ENCODE measurements around the gene STPG2. TPM values are rescaled to one million over a fixed set of nuclear protein-coding genes. Genes with fewer than 3 reads are reported as not detected.
"Not testable (repeated sequence)": the region's sequence is repeated elsewhere in the genome, so short reads cannot be mapped to it uniquely, and the experiment has no call there.

STPG2 gene
- total RNA-seq, 2 donors from 2014 or later: 0.37 to 0.71 TPM

DNA sequence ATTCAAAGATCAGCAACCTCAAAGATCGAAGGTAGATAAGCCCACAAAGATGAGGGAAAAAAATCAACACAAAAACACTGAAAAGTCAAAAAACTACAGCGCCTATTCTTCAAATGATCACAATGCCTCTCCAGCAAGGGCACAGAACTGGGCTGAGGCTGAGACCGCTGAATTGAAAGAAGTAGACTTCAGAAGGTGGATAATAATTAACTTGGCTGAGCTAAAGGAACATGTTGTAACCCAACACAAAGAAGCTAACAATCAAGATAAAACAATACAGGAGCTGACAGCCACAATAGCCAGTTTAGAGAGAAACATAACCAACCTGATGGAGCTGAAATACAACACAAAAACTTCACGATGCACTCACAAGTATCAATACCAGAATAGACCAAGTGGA is 231.1 kb downstream of the STPG2 start:
- Histone ChIP-seq H3K27ac (no peak overlapping the region), H3K9me3 (no peaks in the 10 kb centered on the region), H3K4me1 (no peaks in the 10 kb centered on the region), H3K27me3 (no peaks in the 10 kb centered on the region), H3K4me3 (no peak overlapping the region), H3K36me3 (no peaks in the 10 kb centered on the region)
- TF ChIP-seq, protein P1, sequence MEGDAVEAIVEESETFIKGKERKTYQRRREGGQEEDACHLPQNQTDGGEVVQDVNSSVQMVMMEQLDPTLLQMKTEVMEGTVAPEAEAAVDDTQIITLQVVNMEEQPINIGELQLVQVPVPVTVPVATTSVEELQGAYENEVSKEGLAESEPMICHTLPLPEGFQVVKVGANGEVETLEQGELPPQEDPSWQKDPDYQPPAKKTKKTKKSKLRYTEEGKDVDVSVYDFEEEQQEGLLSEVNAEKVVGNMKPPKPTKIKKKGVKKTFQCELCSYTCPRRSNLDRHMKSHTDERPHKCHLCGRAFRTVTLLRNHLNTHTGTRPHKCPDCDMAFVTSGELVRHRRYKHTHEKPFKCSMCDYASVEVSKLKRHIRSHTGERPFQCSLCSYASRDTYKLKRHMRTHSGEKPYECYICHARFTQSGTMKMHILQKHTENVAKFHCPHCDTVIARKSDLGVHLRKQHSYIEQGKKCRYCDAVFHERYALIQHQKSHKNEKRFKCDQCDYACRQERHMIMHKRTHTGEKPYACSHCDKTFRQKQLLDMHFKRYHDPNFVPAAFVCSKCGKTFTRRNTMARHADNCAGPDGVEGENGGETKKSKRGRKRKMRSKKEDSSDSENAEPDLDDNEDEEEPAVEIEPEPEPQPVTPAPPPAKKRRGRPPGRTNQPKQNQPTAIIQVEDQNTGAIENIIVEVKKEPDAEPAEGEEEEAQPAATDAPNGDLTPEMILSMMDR (IDR thresholded peaks at IDR 0.05): no peak
- DNase-seq (ENCODE audit: low spot score): no peak

DNA sequence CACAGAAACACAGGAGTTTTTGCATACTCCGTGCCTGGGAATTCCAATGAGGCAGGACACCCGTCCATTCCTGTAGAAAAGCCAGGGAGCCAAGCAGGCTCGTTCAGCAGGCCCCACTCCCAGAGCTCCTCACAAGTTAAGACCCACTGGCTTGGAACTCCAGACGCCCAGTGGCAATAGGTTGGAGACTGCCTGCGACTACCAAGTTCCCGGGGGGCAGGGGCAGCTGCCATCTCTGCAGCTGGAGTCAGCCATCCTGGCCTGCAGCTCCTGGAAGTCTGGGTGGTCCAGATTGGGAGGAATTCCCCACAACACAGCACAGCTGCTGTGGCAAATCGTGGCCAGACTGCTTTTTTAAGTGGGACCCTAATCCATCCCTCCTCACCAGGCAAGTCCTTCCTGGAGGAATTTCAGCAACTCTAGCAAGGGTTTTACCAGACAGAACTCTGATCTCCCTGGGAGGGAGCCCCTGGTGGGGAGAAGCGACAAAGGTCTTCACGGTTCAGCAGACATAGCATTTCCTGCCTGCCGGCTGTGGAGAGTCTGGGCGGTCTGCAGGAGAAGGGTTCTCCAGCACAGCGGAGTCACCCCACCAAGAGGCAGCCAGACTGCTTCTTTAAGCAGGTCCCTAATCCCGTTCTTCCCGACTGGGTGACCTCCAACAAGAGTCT is 231.9 kb downstream of the STPG2 start:
- TF ChIP-seq, protein P1 (IDR thresholded peaks at IDR 0.05): no peak
- Histone ChIP-seq H3K36me3 (no peaks in the 10 kb centered on the region), H3K27ac (no peak overlapping the region), H3K4me1 (no peaks in the 10 kb centered on the region), H3K9me3 (no peaks in the 10 kb centered on the region), H3K27me3 (no peaks in the 10 kb centered on the region), H3K4me3 (no peak overlapping the region)
- no peak for DNase-seq (ENCODE audit: low spot score)

DNA sequence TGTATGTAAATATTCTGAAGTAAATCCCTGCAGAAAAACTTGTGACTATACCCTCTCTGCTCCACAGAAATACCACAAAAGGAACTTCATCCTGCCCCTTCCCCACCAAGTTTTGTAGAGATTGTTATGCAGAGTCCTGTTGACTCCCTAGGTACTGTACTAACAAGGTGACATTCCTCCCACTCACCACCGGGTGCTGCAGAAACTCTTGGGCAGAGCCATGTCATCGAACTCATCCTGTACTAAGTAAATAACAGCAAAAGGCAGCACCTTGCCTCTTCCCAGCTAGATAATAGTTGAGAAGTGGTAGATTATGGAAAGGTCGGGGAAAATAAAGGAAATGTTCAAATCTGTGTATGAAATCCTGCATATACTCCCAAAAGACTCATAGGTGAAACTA is 233.3 kb downstream of the STPG2 start:
- Histone ChIP-seq H3K36me3 (no peaks in the 10 kb centered on the region), H3K27ac (no peak overlapping the region), H3K9me3 (no peaks in the 10 kb centered on the region), H3K4me1 (no peaks in the 10 kb centered on the region), H3K4me3 (no peak overlapping the region), H3K27me3 (no peaks in the 10 kb centered on the region)
- no peak for DNase-seq (ENCODE audit: low spot score)
- TF ChIP-seq, protein P1 (IDR thresholded peaks at IDR 0.05): no peak

DNA sequence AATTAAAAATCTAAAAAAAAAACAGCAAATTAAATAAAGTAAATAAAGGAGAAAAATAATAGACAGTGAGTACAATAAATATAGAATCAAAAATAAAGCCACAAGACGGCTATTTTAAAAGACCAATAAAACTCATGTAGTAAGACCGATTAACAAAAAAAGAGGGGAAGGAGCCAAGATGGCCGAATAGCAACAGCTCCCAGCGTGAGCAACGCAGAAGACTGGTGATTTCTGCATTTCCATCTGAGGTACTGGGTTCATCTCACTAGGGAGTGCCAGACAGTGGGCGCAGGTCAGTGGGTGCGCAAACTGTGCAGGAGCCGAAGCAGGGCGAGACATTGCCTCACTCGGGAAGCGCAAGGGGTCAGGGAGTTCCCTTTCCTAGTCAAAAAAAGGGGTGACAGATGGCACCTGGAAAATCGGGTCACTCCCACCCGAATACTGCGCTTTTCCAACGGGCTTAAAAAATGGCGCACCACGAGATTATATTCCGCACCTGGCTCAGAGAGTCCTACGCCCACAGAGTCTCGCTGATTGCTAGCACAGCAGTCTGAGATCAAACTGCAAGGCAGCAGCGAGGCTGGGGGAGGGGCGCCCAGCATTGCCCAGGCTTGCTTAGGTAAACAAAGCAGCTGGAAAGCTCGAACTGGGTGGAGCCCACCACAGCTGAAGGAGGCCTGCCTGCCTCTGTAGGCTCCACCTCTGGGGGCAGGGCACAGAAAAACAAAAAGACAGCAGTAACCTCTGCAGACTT is 239.7 kb downstream of the STPG2 start:
- not testable (repeated sequence) for DNase-seq (ENCODE audit: low spot score); H3K4me3 ChIP-seq; H3K27ac ChIP-seq; H3K36me3 ChIP-seq; H3K4me1 ChIP-seq; H3K27me3 ChIP-seq
- peaks cover 0 to 12% of the 10 kb centered on the region in 2 donors for H3K9me3 ChIP-seq

DNA sequence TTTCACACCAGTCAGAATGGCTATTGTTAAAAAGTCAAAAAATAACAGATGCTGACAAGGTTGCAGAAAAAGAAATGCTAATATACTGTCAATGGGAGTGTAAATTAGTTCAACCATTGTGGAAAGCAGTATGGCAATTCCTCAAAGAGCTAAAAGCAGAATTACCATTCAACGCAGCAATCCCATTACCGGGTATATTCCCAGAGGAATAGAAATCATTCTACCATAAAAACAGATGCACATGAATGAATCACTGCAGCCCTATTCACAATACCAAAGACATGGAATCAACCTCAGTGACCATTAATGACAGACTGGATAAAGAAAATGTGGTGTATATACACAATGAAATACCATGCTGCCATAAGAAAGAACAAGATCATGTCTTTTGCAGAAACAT is 243.0 kb downstream of the STPG2 start:
- DNase-seq (ENCODE audit: low spot score): no peak
- Histone ChIP-seq H3K27me3 (no peaks in the 10 kb centered on the region), H3K9me3 (peaks cover 0 to 12% of the 10 kb centered on the region in 2 donors), H3K27ac (no peak overlapping the region), H3K4me1 (no peaks in the 10 kb centered on the region), H3K36me3 (no peaks in the 10 kb centered on the region), H3K4me3 (no peak overlapping the region)
- TF ChIP-seq, protein P1 (IDR thresholded peaks at IDR 0.05): no peak

DNA sequence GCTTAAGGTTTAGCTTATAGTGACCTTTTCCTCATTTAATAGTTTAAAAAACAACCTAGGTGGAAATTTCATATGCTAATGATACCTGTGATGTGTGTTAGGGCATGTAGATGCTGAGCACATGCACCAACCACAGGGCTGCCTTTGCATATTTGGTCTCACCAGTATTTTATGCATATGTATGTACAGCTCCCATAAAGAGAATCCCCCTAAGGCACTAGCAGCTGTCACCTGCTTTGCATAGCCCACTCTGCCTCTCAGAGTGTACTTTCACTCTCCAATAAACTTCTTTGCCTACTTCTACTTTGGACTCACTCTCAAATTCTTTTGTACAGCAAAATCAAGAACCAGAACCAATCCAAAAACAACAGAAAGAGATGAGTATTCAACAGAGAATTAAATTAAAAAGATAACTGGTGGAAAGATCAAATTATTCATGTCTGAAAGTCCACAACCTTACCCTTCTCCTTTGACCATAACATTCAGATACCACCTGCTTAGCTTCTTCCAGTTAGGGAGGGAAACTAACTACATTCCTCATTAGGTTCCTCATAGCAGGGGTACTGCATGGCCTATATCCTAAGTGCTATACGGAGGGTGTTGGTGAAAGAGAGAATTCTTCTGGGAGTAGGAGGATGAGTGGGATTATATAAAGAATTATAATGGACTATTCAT is 250.5 kb downstream of the STPG2 start:
- no peak for DNase-seq (ENCODE audit: low spot score)
- Histone ChIP-seq H3K9me3 (no peaks in the 10 kb centered on the region), H3K4me3 (no peak overlapping the region), H3K27me3 (no peaks in the 10 kb centered on the region), H3K4me1 (no peaks in the 10 kb centered on the region), H3K27ac (no peak overlapping the region), H3K36me3 (no peaks in the 10 kb centered on the region)
- TF ChIP-seq, protein P1 (IDR thresholded peaks at IDR 0.05): no peak
